ENCODE measurements around the gene MMP20. TPM values are rescaled to one million over a fixed set of nuclear protein-coding genes. Genes with fewer than 3 reads are reported as not detected.

The MMP20 gene
- total and polyA plus RNA-seq, 2 donors from 2014 or later: not detected

DNA sequence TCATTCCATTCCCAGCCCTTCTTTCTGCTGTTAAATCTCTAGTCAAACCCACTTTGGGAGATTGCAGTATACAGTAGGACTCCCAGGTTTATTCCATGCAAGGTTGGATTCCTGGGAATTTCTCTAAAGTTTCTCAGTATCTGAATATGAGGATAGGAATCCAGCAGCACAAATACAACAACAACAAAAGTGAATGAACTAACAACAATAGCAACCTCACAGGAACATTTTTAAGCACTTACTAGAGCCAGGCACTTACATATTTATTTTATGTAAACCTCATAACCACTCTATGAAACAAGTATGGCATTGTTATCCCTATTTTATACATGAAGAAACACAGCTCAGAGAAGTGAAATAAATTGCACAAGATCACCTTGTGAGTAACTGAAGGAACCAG is 96.5 kb downstream of the MMP20 start:
- TF ChIP-seq, protein P1, sequence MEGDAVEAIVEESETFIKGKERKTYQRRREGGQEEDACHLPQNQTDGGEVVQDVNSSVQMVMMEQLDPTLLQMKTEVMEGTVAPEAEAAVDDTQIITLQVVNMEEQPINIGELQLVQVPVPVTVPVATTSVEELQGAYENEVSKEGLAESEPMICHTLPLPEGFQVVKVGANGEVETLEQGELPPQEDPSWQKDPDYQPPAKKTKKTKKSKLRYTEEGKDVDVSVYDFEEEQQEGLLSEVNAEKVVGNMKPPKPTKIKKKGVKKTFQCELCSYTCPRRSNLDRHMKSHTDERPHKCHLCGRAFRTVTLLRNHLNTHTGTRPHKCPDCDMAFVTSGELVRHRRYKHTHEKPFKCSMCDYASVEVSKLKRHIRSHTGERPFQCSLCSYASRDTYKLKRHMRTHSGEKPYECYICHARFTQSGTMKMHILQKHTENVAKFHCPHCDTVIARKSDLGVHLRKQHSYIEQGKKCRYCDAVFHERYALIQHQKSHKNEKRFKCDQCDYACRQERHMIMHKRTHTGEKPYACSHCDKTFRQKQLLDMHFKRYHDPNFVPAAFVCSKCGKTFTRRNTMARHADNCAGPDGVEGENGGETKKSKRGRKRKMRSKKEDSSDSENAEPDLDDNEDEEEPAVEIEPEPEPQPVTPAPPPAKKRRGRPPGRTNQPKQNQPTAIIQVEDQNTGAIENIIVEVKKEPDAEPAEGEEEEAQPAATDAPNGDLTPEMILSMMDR (IDR thresholded peaks at IDR 0.05; ENCODE audit: borderline replicate concordance, extremely low read depth, insufficient read depth): no peak
- intact Hi-C loops (cut with DNase I): no loop called here
- no peak overlapping the region for H3K4me3 ChIP-seq (ENCODE audit: low read length in 3 of 3)
- no peak overlapping the region for H3K27ac ChIP-seq (ENCODE audit: low read depth in 2 of 2, low read length in 2 of 2)
- H3K36me3 ChIP-seq (ENCODE audit: control insufficient read depth in 2 of 3, insufficient read depth in 3 of 3, low read length in 3 of 3): no peaks in the 10 kb centered on the region
- DNase-seq (no peak), FAIRE-seq (no peak)
- H3K9ac ChIP-seq (ENCODE audit: low read length in 3 of 3): no peak overlapping the region
- H3K9me3 ChIP-seq (ENCODE audit: control insufficient read depth in 2 of 3, insufficient read depth in 1 of 3, low read length in 3 of 3): no peaks in the 10 kb centered on the region
- H3K27me3 ChIP-seq (ENCODE audit: control insufficient read depth, insufficient read depth, low read length): no peaks in the 10 kb centered on the region
- no peaks in the 10 kb centered on the region for H3K4me1 ChIP-seq (ENCODE audit: control insufficient read depth in 2 of 3, insufficient read depth in 2 of 3, low read depth in 1 of 3, low read length in 3 of 3)

GRCh38 chr11:102527684-102528083 is 97.4 kb downstream of the MMP20 start:
- Histone ChIP-seq H3K9ac (ENCODE audit: low read length in 3 of 3) (no peak overlapping the region), H3K36me3 (ENCODE audit: control insufficient read depth in 2 of 3, insufficient read depth in 3 of 3, low read length in 3 of 3) (no peaks in the 10 kb centered on the region), H3K4me1 (ENCODE audit: control insufficient read depth in 2 of 3, insufficient read depth in 2 of 3, low read depth in 1 of 3, low read length in 3 of 3) (no peaks in the 10 kb centered on the region), H3K27me3 (ENCODE audit: control insufficient read depth, insufficient read depth, low read length) (no peaks in the 10 kb centered on the region), H3K27ac (ENCODE audit: low read depth in 2 of 2, low read length in 2 of 2) (no peak overlapping the region), H3K4me3 (ENCODE audit: low read length in 3 of 3) (no peak overlapping the region), H3K9me3 (ENCODE audit: control insufficient read depth in 2 of 3, insufficient read depth in 1 of 3, low read length in 3 of 3) (no peaks in the 10 kb centered on the region)
- TF ChIP-seq, protein P1 (IDR thresholded peaks at IDR 0.05; ENCODE audit: borderline replicate concordance, extremely low read depth, insufficient read depth): no peak
- intact Hi-C loops (cut with DNase I): no loop called here
- DNase-seq: no peak
- no peak for FAIRE-seq

DNA sequence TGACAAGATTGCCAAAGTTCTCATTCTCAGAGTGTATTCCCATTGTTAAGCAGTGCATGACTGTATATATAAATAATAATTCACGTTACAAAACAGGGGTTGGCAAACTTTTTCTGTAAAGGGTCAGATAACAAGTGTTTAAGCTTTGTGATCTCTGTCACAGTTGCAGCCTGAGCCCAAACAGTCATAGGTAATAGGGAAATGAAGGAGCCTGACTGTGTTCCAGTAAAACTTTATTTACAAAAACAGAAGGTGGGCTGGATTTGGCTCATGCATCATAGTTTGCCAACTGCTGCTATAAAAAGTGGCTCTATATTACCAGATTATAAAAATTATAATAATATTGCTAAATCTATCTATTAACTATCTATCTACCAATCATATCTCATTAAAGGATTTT is 98.1 kb downstream of the MMP20 start:
- no peaks in the 10 kb centered on the region for H3K27me3 ChIP-seq (ENCODE audit: control insufficient read depth, insufficient read depth, low read length)
- no peak overlapping the region for H3K4me3 ChIP-seq (ENCODE audit: low read length in 3 of 3)
- TF ChIP-seq, protein P1 (IDR thresholded peaks at IDR 0.05; ENCODE audit: borderline replicate concordance, extremely low read depth, insufficient read depth): no peak
- intact Hi-C loops (cut with DNase I): no loop called here
- no peaks in the 10 kb centered on the region for H3K36me3 ChIP-seq (ENCODE audit: control insufficient read depth in 2 of 3, insufficient read depth in 3 of 3, low read length in 3 of 3)
- H3K9ac ChIP-seq (ENCODE audit: low read length in 3 of 3): no peak overlapping the region
- DNase-seq (no peak), FAIRE-seq (no peak)
- H3K4me1 ChIP-seq (ENCODE audit: control insufficient read depth in 2 of 3, insufficient read depth in 2 of 3, low read depth in 1 of 3, low read length in 3 of 3): no peaks in the 10 kb centered on the region
- H3K27ac ChIP-seq (ENCODE audit: low read depth in 2 of 2, low read length in 2 of 2): no peak overlapping the region
- no peaks in the 10 kb centered on the region for H3K9me3 ChIP-seq (ENCODE audit: control insufficient read depth in 2 of 3, insufficient read depth in 1 of 3, low read length in 3 of 3)

Other genes with a start within 250 kb of the MMP20 start
- gene TMEM123, start 172.6 kb downstream of the MMP20 start, total RNA-seq: 143 TPM
- 57.0 TPM for gene TMEM123, start 172.6 kb downstream of the MMP20 start, polyA plus RNA-seq (ENCODE audit: insufficient read depth, low read depth, low replicate concordance)
- 1,380 TPM for gene MMP7, start 94.6 kb downstream of the MMP20 start, total RNA-seq
- gene MMP7, start 94.6 kb downstream of the MMP20 start, polyA plus RNA-seq (ENCODE audit: insufficient read depth, low read depth, low replicate concordance): 101 TPM
- gene MMP27, start 80.4 kb upstream of the MMP20 start, total RNA-seq: not detected
- gene MMP27, start 80.4 kb upstream of the MMP20 start, polyA plus RNA-seq (ENCODE audit: insufficient read depth, low read depth, low replicate concordance): not detected
- gene MMP8, start 99.6 kb upstream of the MMP20 start, total RNA-seq: 0.16 TPM
- not detected for gene MMP8, start 99.6 kb upstream of the MMP20 start, polyA plus RNA-seq (ENCODE audit: insufficient read depth, low read depth, low replicate concordance)
- not detected for gene MMP10, start 155.3 kb upstream of the MMP20 start, total RNA-seq
- gene MMP10, start 155.3 kb upstream of the MMP20 start, polyA plus RNA-seq (ENCODE audit: insufficient read depth, low read depth, low replicate concordance): 0.22 TPM
- gene MMP1, start 172.8 kb upstream of the MMP20 start, total RNA-seq: 0.82 TPM
- 0.26 TPM for gene MMP1, start 172.8 kb upstream of the MMP20 start, polyA plus RNA-seq (ENCODE audit: insufficient read depth, low read depth, low replicate concordance)
- 0.44 TPM for gene MMP3, start 218.3 kb upstream of the MMP20 start, total RNA-seq
- not detected for gene MMP3, start 218.3 kb upstream of the MMP20 start, polyA plus RNA-seq (ENCODE audit: insufficient read depth, low read depth, low replicate concordance)
- not detected for gene MMP12, start 249.7 kb upstream of the MMP20 start, total RNA-seq
- not detected for gene MMP12, start 249.7 kb upstream of the MMP20 start, polyA plus RNA-seq (ENCODE audit: insufficient read depth, low read depth, low replicate concordance)

Measured in kidney (tissue), 14 donors.